Right atrium auricular region (tissue), 2 donors: Measurements from ENCODE around the gene IFITM2. TPM values are rescaled to one million over a fixed set of nuclear protein-coding genes. Genes with fewer than 3 reads are reported as not detected.
A peak's percentile ranks its signal among the peaks of the same experiment; 100 is the strongest.

Experiments used
- DNase-seq: peaks from one replicate; pipeline ENCODE4 v3.0.0-alpha.2; 2019; ENCODE audit warnings: low spot score
- H3K27ac ChIP-seq, 2 donors: fragments of 200-600 bp; sonication (generic); 1 replicate in 1 of 2; 2 replicates in 1 of 2; pipeline ENCODE4 v1.5.1; 2016 to 2019
- H3K27me3 ChIP-seq, 2 donors: fragments of 200-600 bp; sonication (generic); one replicate each; pipeline versions ENCODE4 v1.5.1 to v1.6.0; 2017 to 2019
- H3K36me3 ChIP-seq: fragments of 200-600 bp; sonication (generic); one replicate; pipeline ENCODE4 v1.5.1; 2016
- H3K4me1 ChIP-seq, 2 donors: fragments of 200-600 bp; sonication (generic); one replicate each; pipeline versions ENCODE4 v1.5.1 to v1.6.0; 2017 to 2019
- H3K4me3 ChIP-seq, 2 donors: fragments of 200-600 bp; sonication (generic); 1 replicate in 1 of 2; 2 replicates in 1 of 2; pipeline ENCODE4 v1.5.1; 2017 to 2019; ENCODE audit warnings: mild to moderate bottlenecking in 1 of 2, moderate library complexity in 1 of 2
- H3K9me3 ChIP-seq, 2 donors: fragments of 200-600 bp; sonication (generic); one replicate each; pipeline ENCODE4 v1.5.1; 2019
- total RNA-seq, 2 donors: library from RNA; depleted of rRNA; stranded (reverse); fragments of >200 nt; gene quantifications; one replicate each; pipeline ENCODE4 v1.1.0, GENCODE V29; 2016
- TF ChIP-seq, protein P1 (sequence below), 2 donors: fragments of 200-600 bp; sonication (generic); IDR thresholded peaks; one replicate each; pipeline ENCODE4 v1.5.1; 2019; ENCODE audit warnings: antibody characterized with exemption in 2 of 2

Gene IFITM2
- total RNA-seq, 2 donors from 2014 or later: 120 to 296 TPM

DNA sequence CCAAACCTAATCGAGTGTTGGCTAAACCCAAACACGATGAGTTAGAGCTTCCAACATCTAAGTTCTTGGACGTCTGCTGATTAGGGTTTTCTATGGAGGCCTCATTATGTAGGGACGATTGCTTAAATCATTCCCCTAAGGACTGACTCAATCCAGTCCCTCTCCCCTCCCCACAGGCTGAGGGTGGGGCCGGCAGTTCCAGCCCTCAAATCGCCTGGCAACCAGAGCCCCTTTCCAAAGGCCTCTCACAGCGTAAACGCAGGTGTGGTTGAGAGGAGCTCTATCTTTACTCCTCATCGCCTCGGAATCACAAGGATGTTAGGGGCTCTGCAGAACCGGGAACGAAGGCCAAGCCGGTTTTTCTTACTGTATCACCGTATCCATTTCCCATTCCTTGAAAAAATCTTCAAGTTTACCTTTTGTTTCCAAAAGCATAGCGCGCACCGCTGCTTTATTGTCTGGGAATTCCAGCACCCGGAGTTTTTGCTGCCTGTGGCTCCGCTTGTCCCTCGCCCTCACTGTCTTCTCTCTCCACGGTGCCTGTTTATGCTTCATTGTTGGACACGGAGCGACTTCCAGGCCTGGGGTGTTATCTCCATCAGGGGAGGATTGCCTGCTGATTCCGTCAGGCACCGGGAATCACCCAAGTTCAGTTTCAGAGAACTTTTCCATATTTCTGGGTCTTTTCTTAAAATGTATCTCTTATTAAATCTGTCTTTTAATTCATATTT is 26.8 kb downstream of the IFITM2 start:
- H3K4me1 ChIP-seq: peaks cover 0 to 27% of the 10 kb centered on the region in 2 donors
- H3K4me3 ChIP-seq: no peak overlapping the region
- peak overlapping the region; percentile 71 to 80 for H3K27ac ChIP-seq
- DNase-seq: peak; percentile 80
- no peaks in the 10 kb centered on the region for H3K9me3 ChIP-seq
- TF ChIP-seq, protein P1, sequence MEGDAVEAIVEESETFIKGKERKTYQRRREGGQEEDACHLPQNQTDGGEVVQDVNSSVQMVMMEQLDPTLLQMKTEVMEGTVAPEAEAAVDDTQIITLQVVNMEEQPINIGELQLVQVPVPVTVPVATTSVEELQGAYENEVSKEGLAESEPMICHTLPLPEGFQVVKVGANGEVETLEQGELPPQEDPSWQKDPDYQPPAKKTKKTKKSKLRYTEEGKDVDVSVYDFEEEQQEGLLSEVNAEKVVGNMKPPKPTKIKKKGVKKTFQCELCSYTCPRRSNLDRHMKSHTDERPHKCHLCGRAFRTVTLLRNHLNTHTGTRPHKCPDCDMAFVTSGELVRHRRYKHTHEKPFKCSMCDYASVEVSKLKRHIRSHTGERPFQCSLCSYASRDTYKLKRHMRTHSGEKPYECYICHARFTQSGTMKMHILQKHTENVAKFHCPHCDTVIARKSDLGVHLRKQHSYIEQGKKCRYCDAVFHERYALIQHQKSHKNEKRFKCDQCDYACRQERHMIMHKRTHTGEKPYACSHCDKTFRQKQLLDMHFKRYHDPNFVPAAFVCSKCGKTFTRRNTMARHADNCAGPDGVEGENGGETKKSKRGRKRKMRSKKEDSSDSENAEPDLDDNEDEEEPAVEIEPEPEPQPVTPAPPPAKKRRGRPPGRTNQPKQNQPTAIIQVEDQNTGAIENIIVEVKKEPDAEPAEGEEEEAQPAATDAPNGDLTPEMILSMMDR (IDR thresholded peaks at IDR 0.05): no peak
- no peaks in the 10 kb centered on the region for H3K36me3 ChIP-seq
- H3K27me3 ChIP-seq: no peaks in the 10 kb centered on the region

DNA sequence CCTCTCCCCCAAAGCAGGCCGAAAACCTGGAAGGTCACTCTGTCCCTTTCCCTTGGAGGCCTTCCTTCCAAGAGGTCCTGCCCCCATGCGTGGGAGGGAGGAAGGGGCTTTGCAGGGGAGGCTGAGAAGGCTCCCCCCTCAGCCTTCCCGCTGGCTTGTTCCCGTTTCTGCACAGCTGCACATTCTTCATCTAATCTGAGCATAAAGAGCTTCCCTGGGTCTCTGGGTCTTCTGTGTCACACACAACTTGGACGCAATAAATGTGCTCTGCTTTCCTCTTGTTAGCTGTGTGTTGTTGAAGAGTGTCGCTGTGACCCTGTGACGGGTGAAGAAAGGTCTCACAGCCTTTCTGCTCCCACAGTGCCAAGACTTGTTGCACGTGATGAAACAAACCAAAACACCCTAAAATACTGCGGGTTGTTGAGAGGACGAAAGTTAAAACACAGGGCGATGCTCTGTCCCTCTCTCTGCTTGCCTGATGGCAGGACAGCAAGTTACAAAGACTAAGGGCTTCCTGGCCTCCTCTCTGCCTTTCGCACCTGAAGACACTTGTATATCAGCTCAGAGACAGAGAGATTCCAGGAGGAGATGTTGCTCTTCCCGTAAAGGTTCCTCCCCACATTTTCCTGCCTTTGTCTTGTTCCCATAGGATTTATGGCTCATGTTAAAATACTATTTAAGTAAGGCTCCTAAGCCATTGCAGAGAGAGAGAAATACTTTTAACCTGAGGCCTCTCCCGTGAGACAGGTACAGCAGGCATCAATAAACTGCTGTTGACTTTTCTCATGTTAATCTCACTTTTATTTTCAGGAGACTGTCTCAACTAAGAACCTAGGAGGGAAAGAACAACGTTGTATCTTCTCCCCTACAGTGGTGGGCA is 28.4 kb downstream of the IFITM2 start:
- TF ChIP-seq, protein P1 (IDR thresholded peaks at IDR 0.05): no peak
- Histone ChIP-seq H3K9me3 (no peaks in the 10 kb centered on the region), H3K36me3 (no peaks in the 10 kb centered on the region), H3K4me3 (no peak overlapping the region), H3K27me3 (no peaks in the 10 kb centered on the region), H3K27ac (peak overlapping the region; percentile 71 to 80), H3K4me1 (peaks cover 0 to 27% of the 10 kb centered on the region in 2 donors)
- no peak for DNase-seq

DNA sequence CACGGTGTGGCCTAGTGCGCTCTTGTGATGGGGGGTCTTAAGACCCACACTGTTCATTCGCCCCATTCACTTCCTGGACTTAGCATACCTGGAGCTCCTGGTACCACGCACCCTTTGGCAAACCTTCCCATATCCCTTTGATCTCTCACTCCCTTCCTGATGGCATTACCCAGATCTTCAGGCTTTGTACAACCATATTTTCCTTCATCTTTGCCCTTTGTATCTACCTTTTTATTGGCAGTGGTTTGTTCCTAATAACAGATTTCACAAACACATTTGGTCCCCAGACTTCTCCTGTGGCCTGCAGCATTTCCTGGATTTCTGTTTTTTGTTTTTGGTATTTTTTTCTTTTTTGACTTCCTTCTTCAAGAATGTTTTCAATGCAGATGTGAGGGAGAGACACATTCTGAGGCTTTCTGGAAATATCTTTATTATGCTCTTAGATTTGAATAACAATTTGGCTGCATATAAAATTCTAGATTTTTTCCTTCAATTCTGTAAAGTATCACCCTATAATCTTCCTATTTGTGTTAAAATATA is 29.1 kb downstream of the IFITM2 start:
- H3K36me3 ChIP-seq: no peaks in the 10 kb centered on the region
- no peak overlapping the region for H3K4me3 ChIP-seq
- TF ChIP-seq, protein P1 (IDR thresholded peaks at IDR 0.05): no peak
- no peaks in the 10 kb centered on the region for H3K9me3 ChIP-seq
- H3K27ac ChIP-seq: peak overlapping the region; percentile 71 to 80
- no peaks in the 10 kb centered on the region for H3K27me3 ChIP-seq
- H3K4me1 ChIP-seq: peaks cover 0 to 27% of the 10 kb centered on the region in 2 donors
- no peak for DNase-seq

DNA sequence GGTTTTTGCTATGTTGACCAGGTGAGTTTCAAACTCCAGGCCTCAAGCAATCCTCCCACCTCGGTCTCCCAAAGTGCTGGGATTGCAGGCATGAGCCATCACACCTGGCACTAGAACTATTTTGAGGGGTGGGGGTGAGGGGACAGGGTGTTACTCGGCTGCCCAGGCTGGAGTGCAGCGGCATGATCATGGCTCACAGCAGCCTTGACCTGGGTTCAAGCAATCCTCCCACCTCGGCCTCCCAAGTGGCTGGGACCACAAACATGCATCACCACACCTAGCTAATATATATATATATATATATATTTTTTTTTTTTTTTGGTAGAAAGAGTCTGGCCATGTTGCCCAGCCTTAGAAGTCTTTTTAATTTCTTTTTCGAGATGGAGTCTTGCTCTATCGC is 30.1 kb downstream of the IFITM2 start:
- Histone ChIP-seq H3K36me3 (no peaks in the 10 kb centered on the region), H3K4me3 (no peak overlapping the region), H3K9me3 (no peaks in the 10 kb centered on the region), H3K4me1 (peaks cover 0 to 27% of the 10 kb centered on the region in 2 donors), H3K27me3 (no peaks in the 10 kb centered on the region), H3K27ac (no peak overlapping the region)
- TF ChIP-seq, protein P1 (IDR thresholded peaks at IDR 0.05): no peak
- no peak for DNase-seq

DNA sequence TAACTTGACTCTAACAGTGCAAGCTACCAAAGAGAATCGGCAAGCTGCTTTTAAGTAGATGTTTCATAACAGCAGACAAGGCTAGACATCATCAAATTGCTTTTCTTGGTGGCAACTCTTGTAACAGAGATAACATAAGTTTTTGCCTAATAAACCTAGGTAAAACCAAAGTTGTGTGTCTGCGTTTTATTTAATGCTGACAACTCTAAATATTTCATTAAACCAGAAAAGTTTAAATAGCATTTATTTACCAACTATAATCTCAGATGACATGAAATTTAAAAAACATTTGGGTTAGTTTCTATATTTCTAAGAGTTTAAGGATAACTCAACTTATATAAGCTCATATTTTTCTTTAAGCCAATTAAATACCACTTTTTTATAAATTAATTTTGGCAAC is 32.3 kb downstream of the IFITM2 start:
- DNase-seq: no peak
- Histone ChIP-seq H3K4me1 (peaks cover 0 to 18% of the 10 kb centered on the region in 2 donors), H3K4me3 (no peak overlapping the region), H3K36me3 (no peaks in the 10 kb centered on the region), H3K27me3 (no peaks in the 10 kb centered on the region), H3K9me3 (no peaks in the 10 kb centered on the region), H3K27ac (no peak overlapping the region)
- TF ChIP-seq, protein P1 (IDR thresholded peaks at IDR 0.05): no peak
